Glutamatergic neuron (in vitro differentiated cells): ENCODE results near the gene VWA2. TPM values are rescaled to one million over a fixed set of nuclear protein-coding genes. Genes with fewer than 3 reads are reported as not detected.

Experiments
- DNase-seq: peaks from one replicate; pipeline ENCODE4 v3.0.0; 2022
- H3K27ac Mint-ChIP-seq: one replicate; pipeline ENCODE4 v1.8.0; 2020; ENCODE audit warnings: mild to moderate bottlenecking, mixed read lengths, inconsistent platforms; ENCODE audit not compliant: unreplicated experiment
- H3K27me3 Mint-ChIP-seq: one replicate; pipeline ENCODE4 v1.8.0; 2020; ENCODE audit warnings: mild to moderate bottlenecking, moderate library complexity, mixed read lengths, inconsistent platforms; ENCODE audit not compliant: unreplicated experiment
- H3K36me3 Mint-ChIP-seq: one replicate; pipeline ENCODE4 v1.8.0; 2020; ENCODE audit warnings: mild to moderate bottlenecking, mixed read lengths, inconsistent platforms; ENCODE audit not compliant: unreplicated experiment
- H3K4me1 Mint-ChIP-seq: one replicate; pipeline ENCODE4 v1.8.0; 2020; ENCODE audit warnings: mild to moderate bottlenecking, low read depth, mixed read lengths, inconsistent platforms; ENCODE audit not compliant: unreplicated experiment
- H3K4me3 Mint-ChIP-seq: one replicate; pipeline ENCODE4 v1.8.0; 2020; ENCODE audit warnings: mild to moderate bottlenecking, mixed read lengths, inconsistent platforms; ENCODE audit not compliant: unreplicated experiment
- H3K9me3 Mint-ChIP-seq: one replicate; pipeline ENCODE4 v1.8.0; 2020; ENCODE audit warnings: mild to moderate bottlenecking, moderate library complexity, mixed read lengths, inconsistent platforms; ENCODE audit not compliant: unreplicated experiment
- total RNA-seq: library from RNA; stranded (reverse); fragmentation: NEBNext Ultra II Directional; extraction: Animal tissue kit (Norgen Biotek cat#: 25700); gene quantifications from one replicate; pipeline ENCODE4 v1.2.1, GENCODE V29; 2021; ENCODE audit not compliant: unreplicated experiment
- TF ChIP-seq, protein P1 (sequence below): fragments of 200-600 bp; sonication (generic); IDR thresholded peaks from one replicate; pipeline ENCODE4 v1.5.0; 2021; ENCODE audit not compliant: partially characterized antibody, unreplicated experiment

The VWA2 gene
- total RNA-seq, 1 donor from 2014 or later: not detected

GRCh38 chr10:114206902-114207301 lies 32.2 kb upstream of the VWA2 start:
- no peaks in the 10 kb centered on the region for H3K36me3 Mint-ChIP-seq
- TF ChIP-seq, protein P1, sequence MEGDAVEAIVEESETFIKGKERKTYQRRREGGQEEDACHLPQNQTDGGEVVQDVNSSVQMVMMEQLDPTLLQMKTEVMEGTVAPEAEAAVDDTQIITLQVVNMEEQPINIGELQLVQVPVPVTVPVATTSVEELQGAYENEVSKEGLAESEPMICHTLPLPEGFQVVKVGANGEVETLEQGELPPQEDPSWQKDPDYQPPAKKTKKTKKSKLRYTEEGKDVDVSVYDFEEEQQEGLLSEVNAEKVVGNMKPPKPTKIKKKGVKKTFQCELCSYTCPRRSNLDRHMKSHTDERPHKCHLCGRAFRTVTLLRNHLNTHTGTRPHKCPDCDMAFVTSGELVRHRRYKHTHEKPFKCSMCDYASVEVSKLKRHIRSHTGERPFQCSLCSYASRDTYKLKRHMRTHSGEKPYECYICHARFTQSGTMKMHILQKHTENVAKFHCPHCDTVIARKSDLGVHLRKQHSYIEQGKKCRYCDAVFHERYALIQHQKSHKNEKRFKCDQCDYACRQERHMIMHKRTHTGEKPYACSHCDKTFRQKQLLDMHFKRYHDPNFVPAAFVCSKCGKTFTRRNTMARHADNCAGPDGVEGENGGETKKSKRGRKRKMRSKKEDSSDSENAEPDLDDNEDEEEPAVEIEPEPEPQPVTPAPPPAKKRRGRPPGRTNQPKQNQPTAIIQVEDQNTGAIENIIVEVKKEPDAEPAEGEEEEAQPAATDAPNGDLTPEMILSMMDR: no peak
- H3K4me1 Mint-ChIP-seq: no peaks in the 10 kb centered on the region
- DNase-seq: no peak
- H3K27me3 Mint-ChIP-seq: no peaks in the 10 kb centered on the region
- H3K4me3 Mint-ChIP-seq: no peak overlapping the region
- no peak overlapping the region for H3K27ac Mint-ChIP-seq
- H3K9me3 Mint-ChIP-seq: no peaks in the 10 kb centered on the region

GRCh38 chr10:114207349-114207748 lies 31.7 kb upstream of the VWA2 start:
- no peak for DNase-seq
- Mint-ChIP-seq H3K4me3 (no peak overlapping the region), H3K4me1 (no peaks in the 10 kb centered on the region), H3K27me3 (no peaks in the 10 kb centered on the region), H3K36me3 (no peaks in the 10 kb centered on the region), H3K9me3 (no peaks in the 10 kb centered on the region), H3K27ac (no peak overlapping the region)
- TF ChIP-seq, protein P1: no peak

DNA sequence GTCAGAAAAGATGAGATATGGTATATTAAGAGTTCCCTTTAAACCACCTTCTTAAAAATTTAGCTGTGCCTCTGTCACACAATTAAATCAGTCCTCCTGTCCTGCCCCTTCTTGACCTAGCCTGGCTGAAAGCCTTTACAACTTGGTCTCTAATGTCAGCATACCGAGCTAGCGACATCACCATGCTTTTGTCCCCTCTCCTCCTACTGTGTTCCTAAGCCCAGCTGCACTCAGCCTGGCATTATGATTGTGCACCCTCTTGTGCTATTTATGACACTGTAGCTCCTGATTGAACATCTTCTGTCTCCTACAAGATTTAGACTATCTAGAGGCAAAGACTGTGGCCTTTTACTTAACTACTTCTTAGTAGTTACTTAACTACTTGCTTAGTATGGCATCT lies 30.7 kb upstream of the VWA2 start:
- Mint-ChIP-seq H3K27ac (no peak overlapping the region), H3K4me1 (no peaks in the 10 kb centered on the region), H3K36me3 (no peaks in the 10 kb centered on the region), H3K4me3 (no peak overlapping the region), H3K9me3 (no peaks in the 10 kb centered on the region), H3K27me3 (no peaks in the 10 kb centered on the region)
- TF ChIP-seq, protein P1: no peak
- no peak for DNase-seq

- Mint-ChIP-seq H3K9me3 (peaks cover 2% of the 10 kb centered on the region), H3K27ac (no peak overlapping the region), H3K4me1 (no peaks in the 10 kb centered on the region), H3K27me3 (no peaks in the 10 kb centered on the region), H3K36me3 (no peaks in the 10 kb centered on the region), H3K4me3 (no peak overlapping the region)
- DNase-seq: no peak
- TF ChIP-seq, protein P1: no peak
These were observed 26.9 kb upstream of the VWA2 start for GRCh38 chr10:114212153-114212552.

DNA sequence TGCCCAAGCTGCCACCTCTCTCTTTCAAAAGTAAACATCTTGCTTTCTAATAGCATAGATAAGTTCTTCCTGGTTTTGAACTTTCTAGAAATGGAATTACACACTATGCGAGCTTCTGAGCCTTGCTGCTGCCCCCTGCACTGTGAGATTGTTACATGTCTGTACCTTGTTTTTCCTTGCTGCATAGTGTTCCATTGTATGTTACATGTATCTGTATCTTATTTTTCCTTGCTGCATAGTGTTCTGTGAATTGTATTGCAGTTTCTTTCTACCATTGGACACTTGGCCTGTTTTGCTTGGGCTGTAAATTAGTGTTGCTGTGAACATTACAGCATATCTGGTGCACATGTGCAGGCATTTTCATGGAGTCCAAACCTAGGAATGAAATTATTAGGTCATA lies 24.0 kb upstream of the VWA2 start:
- TF ChIP-seq, protein P1: no peak
- Mint-ChIP-seq H3K9me3 (peaks cover 2% of the 10 kb centered on the region), H3K36me3 (no peaks in the 10 kb centered on the region), H3K4me1 (no peaks in the 10 kb centered on the region), H3K27ac (no peak overlapping the region), H3K4me3 (no peak overlapping the region), H3K27me3 (no peaks in the 10 kb centered on the region)
- no peak for DNase-seq
